Tibial nerve (tissue), 4 donors: Measurements from ENCODE around the gene CHTOP.

Source experiments
- CTCF ChIP-seq, 5 experiments: fragments of 200-600 bp in 3 of 5; fragments of 450-650 bp in 2 of 5; sonication (generic) in 3 of 5; IDR thresholded peaks; one replicate each; pipeline ENCODE4 v1.5.1; 2016 to 2019; ENCODE audit warnings: antibody characterized with exemption in 5 of 5, mild to moderate bottlenecking in 3 of 5, moderate library complexity in 2 of 5
- EP300 ChIP-seq, 2 donors: sonication (generic); formaldehyde crosslinking; IDR thresholded peaks; one replicate each; pipeline ENCODE4 v1.6.1; 2017; ENCODE audit warnings: antibody characterized with exemption in 2 of 2, mild to moderate bottlenecking in 1 of 2
- POLR2A ChIP-seq, 2 donors: fragments of 450-650 bp; IDR thresholded peaks; one replicate each; pipeline ENCODE4 v1.6.1; 2017; ENCODE audit warnings: antibody characterized with exemption in 2 of 2, mild to moderate bottlenecking in 2 of 2, moderate library complexity in 2 of 2

DNA sequence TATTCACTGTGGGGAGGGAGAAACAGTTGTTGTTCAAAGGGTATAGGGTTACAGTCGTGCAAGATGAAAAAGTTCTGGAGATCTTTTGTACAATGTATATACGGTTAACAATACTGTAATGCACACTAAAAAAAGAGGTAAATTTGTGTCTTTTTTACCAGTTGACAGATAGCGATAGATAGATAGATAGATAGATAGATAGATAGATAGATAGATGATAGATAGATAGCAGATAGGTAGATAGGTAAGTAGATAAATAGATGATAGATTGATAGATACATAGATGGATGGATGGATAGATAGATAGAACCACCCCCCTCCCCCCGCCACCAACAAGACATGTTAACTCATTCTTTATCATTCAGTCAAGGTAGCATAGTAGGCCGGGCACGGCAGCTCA is 31.1 kb upstream of the CHTOP start:
- TF ChIP-seq CTCF (IDR thresholded peaks at IDR 0.05), result no peak
- TF ChIP-seq EP300 (IDR thresholded peaks at IDR 0.05), result no peak
- TF ChIP-seq POLR2A (IDR thresholded peaks at IDR 0.05), result no peak
